GM12878 (cell line): ENCODE measurements around the gene KLRD1. TPM values are rescaled to one million over a fixed set of nuclear protein-coding genes. Genes with fewer than 3 reads are reported as not detected.

ENCODE experiments used
- FOXM1 ChIP-seq: IDR thresholded peaks from 2 replicates; pipeline ENCODE4 v1.6.1; 2012; ENCODE audit warnings: low read depth, mild to moderate bottlenecking, inconsistent platforms, low read length, moderate library complexity
- KAT2A ChIP-seq: conservative IDR thresholded peaks from 2 replicates; pipeline ENCODE4 v1.6.1; 2011; ENCODE audit warnings: low read depth, low read length; ENCODE audit not compliant: control insufficient read depth
- MEF2B ChIP-seq: fragments of 450-650 bp; IDR thresholded peaks from 2 replicates; pipeline ENCODE4 v1.6.1; 2018; ENCODE audit warnings: mild to moderate bottlenecking, moderate library complexity; ENCODE audit not compliant: partially characterized antibody, poor library complexity, severe bottlenecking
- MYC ChIP-seq: IDR thresholded peaks from 2 replicates; pipeline ENCODE4 v1.6.1; 2011; ENCODE audit warnings: mild to moderate bottlenecking, low read length, moderate library complexity, inconsistent platforms; ENCODE audit not compliant: insufficient read depth, insufficient replicate concordance, insufficient read length, severe bottlenecking
- NR2C1 ChIP-seq: fragments of 450-650 bp; IDR thresholded peaks from 2 replicates; pipeline ENCODE4 v1.6.1; 2017; ENCODE audit warnings: antibody characterized with exemption, mild to moderate bottlenecking, moderate library complexity
- POLR2AphosphoS5 ChIP-seq: IDR thresholded peaks from 2 replicates; pipeline ENCODE4 v1.6.1; 2011; ENCODE audit warnings: mild to moderate bottlenecking, low read length, inconsistent platforms
- SMAD5 ChIP-seq: IDR thresholded peaks from 2 replicates; pipeline ENCODE4 v1.6.1; 2016; ENCODE audit warnings: antibody characterized with exemption, low read depth
- SMC3 ChIP-seq: IDR thresholded peaks from 2 replicates; pipeline ENCODE4 v1.6.1; 2011; ENCODE audit warnings: low read length, improper control_type of control experiment, borderline replicate concordance
- SREBF2 ChIP-seq: IDR thresholded peaks from 2 replicates; pipeline ENCODE4 v1.6.1; 2012; ENCODE audit warnings: mild to moderate bottlenecking, low read length
- ZNF217 ChIP-seq: fragments of 450-650 bp; IDR thresholded peaks from 2 replicates; pipeline ENCODE4 v1.6.1; 2017; ENCODE audit warnings: antibody characterized with exemption, mild to moderate bottlenecking
- polyA plus RNA-seq, 11 experiments: library from polyadenylated mRNA; depleted of rRNA in 4 of 11; unstranded in 6 of 11; stranded (reverse) in 5 of 11; fragments of >200 nt; fragmentation: Nextera tagmentation in 4 of 11; fragmentation: Illumina TruSeq in 1 of 11; extraction: Ambion mirVana in 4 of 11; extraction: Trizol in 1 of 11; gene quantifications; 1 replicate in 1 of 11; 2 replicates in 10 of 11; pipeline versions ENCODE4 v1.2.1 to v1.2.3, GENCODE V29; 2011 to 2016; ENCODE audit warnings: inconsistent platforms in 2 of 11, missing spikeins in 2 of 11, low read depth in 1 of 11
- total RNA-seq, 4 experiments: library from RNA; depleted of rRNA in 3 of 4; stranded (reverse); fragments of >200 nt in 3 of 4; fragmentation: Illumina TruSeq in 1 of 4; extraction: Trizol in 1 of 4; gene quantifications; 2 replicates each; pipeline versions ENCODE4 v1.2.1 to v1.2.3, GENCODE V29; 2013 to 2021
- TF ChIP-seq, protein P1 (sequence below): fragments of 150-350 bp; IDR thresholded peaks from 2 replicates; pipeline ENCODE4 v1.6.1; 2016; ENCODE audit warnings: low read depth, low read length
- TF ChIP-seq, protein P2 (sequence below): IDR thresholded peaks from 2 replicates; pipeline ENCODE4 v1.6.1; 2012; ENCODE audit warnings: low read depth, low read length, improper control_type of control experiment
- TF ChIP-seq, protein P3 (sequence below): fragments of 450-650 bp; IDR thresholded peaks from 2 replicates; pipeline ENCODE4 v1.6.1; 2016; ENCODE audit warnings: mild to moderate bottlenecking
- TF ChIP-seq, protein P4 (sequence below): IDR thresholded peaks from 2 replicates; pipeline ENCODE4 v1.6.1; 2012; ENCODE audit warnings: low read length, inconsistent platforms
- TF ChIP-seq, protein P5 (sequence below): fragments of 450-650 bp; IDR thresholded peaks from 2 replicates; pipeline ENCODE4 v1.6.1; 2018; ENCODE audit warnings: mild to moderate bottlenecking, low read depth, moderate library complexity; ENCODE audit not compliant: partially characterized antibody

KLRD1 gene
- total and polyA plus RNA-seq, 10 of the 15 experiments (the other 5 are each of a cell fraction or from before 2014, with no cell fraction given), result under 0.01 to 0.50 (median 0.13) TPM; not detected in 4

DNA sequence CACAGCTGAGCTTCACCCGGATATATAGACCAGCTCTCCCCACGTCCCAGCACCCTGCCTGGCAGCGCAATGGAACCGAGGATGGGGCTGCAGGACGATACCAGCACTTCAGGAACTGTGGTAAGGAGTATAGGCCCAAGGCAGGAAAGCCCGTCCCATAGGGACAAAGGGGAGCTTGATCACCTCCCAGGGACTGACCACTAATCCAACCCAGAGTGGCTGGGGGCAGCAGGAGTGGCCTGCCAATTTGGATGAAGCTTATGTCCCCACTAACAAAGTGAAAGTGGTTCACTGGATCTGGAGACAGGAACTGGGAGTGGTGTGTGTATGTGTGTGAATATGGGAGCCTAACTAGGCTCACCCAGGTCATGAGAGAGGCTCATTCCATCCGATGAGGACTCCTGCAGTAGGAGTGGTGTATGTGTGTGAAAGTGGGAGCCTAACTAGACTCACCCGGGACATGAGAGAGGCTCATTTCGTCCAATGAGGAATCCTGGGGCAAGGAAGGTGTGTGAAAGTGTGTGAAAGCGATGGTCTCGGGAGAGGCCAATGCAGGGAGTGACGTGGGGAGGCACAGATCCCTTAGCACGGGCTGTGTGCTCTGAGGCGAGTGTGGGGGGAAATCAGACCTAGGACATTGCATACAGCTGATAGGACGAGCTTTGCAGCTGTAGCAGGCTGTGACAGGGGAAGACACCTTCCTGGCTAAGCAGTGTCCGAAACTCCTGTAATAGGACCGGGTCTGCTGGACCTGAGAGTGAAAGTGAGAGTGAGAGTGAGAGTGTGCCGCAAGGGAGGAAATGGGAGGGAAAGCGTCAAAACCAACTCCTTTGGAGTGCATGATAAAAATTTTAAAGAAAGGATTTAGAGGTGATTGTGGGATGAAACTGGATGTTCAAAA, 56.5 kb downstream of the KLRD1 start (continued):
- TF ChIP-seq, protein P1, sequence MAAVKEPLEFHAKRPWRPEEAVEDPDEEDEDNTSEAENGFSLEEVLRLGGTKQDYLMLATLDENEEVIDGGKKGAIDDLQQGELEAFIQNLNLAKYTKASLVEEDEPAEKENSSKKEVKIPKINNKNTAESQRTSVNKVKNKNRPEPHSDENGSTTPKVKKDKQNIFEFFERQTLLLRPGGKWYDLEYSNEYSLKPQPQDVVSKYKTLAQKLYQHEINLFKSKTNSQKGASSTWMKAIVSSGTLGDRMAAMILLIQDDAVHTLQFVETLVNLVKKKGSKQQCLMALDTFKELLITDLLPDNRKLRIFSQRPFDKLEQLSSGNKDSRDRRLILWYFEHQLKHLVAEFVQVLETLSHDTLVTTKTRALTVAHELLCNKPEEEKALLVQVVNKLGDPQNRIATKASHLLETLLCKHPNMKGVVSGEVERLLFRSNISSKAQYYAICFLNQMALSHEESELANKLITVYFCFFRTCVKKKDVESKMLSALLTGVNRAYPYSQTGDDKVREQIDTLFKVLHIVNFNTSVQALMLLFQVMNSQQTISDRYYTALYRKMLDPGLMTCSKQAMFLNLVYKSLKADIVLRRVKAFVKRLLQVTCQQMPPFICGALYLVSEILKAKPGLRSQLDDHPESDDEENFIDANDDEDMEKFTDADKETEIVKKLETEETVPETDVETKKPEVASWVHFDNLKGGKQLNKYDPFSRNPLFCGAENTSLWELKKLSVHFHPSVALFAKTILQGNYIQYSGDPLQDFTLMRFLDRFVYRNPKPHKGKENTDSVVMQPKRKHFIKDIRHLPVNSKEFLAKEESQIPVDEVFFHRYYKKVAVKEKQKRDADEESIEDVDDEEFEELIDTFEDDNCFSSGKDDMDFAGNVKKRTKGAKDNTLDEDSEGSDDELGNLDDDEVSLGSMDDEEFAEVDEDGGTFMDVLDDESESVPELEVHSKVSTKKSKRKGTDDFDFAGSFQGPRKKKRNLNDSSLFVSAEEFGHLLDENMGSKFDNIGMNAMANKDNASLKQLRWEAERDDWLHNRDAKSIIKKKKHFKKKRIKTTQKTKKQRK, result no peak
- TF ChIP-seq FOXM1 (peak; percentile 11; the same call in 1 of the 2 replicates), ZNF217 (no peak), MYC (no peak), NR2C1 (no peak), SMAD5 (peak; percentile 63; the same call in 1 of the 2 replicates), POLR2AphosphoS5 (peak; percentile 64), SREBF2 (no peak), MEF2B (peak; percentile 61), SMC3 (no peak; the same call in 1 of the 2 replicates), KAT2A (no peak)
- TF ChIP-seq, protein P2, sequence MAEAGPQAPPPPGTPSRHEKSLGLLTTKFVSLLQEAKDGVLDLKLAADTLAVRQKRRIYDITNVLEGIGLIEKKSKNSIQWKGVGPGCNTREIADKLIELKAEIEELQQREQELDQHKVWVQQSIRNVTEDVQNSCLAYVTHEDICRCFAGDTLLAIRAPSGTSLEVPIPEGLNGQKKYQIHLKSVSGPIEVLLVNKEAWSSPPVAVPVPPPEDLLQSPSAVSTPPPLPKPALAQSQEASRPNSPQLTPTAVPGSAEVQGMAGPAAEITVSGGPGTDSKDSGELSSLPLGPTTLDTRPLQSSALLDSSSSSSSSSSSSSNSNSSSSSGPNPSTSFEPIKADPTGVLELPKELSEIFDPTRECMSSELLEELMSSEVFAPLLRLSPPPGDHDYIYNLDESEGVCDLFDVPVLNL, result no peak
- TF ChIP-seq, protein P3, sequence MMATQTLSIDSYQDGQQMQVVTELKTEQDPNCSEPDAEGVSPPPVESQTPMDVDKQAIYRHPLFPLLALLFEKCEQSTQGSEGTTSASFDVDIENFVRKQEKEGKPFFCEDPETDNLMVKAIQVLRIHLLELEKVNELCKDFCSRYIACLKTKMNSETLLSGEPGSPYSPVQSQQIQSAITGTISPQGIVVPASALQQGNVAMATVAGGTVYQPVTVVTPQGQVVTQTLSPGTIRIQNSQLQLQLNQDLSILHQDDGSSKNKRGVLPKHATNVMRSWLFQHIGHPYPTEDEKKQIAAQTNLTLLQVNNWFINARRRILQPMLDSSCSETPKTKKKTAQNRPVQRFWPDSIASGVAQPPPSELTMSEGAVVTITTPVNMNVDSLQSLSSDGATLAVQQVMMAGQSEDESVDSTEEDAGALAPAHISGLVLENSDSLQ, result peak; percentile 52; the same call in 1 of the 2 replicates
- TF ChIP-seq, protein P4, sequence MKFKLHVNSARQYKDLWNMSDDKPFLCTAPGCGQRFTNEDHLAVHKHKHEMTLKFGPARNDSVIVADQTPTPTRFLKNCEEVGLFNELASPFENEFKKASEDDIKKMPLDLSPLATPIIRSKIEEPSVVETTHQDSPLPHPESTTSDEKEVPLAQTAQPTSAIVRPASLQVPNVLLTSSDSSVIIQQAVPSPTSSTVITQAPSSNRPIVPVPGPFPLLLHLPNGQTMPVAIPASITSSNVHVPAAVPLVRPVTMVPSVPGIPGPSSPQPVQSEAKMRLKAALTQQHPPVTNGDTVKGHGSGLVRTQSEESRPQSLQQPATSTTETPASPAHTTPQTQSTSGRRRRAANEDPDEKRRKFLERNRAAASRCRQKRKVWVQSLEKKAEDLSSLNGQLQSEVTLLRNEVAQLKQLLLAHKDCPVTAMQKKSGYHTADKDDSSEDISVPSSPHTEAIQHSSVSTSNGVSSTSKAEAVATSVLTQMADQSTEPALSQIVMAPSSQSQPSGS, result peak; percentile 24; the same call in 1 of the 2 replicates
- TF ChIP-seq, protein P5, sequence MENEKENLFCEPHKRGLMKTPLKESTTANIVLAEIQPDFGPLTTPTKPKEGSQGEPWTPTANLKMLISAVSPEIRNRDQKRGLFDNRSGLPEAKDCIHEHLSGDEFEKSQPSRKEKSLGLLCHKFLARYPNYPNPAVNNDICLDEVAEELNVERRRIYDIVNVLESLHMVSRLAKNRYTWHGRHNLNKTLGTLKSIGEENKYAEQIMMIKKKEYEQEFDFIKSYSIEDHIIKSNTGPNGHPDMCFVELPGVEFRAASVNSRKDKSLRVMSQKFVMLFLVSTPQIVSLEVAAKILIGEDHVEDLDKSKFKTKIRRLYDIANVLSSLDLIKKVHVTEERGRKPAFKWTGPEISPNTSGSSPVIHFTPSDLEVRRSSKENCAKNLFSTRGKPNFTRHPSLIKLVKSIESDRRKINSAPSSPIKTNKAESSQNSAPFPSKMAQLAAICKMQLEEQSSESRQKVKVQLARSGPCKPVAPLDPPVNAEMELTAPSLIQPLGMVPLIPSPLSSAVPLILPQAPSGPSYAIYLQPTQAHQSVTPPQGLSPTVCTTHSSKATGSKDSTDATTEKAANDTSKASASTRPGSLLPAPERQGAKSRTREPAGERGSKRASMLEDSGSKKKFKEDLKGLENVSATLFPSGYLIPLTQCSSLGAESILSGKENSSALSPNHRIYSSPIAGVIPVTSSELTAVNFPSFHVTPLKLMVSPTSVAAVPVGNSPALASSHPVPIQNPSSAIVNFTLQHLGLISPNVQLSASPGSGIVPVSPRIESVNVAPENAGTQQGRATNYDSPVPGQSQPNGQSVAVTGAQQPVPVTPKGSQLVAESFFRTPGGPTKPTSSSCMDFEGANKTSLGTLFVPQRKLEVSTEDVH, result no peak
